ENCODE results near the gene SLC2A5. TPM values are rescaled to one million over a fixed set of nuclear protein-coding genes. Genes with fewer than 3 reads are reported as not detected.

SLC2A5 gene
- total RNA-seq, 1 donor, result 2.2 TPM

GRCh38 chr1:9065213-9065751 is 4.2 kb downstream of the SLC2A5 start:
- H3K4me3 ChIP-seq (ENCODE audit: low read depth, low read length), result no peak overlapping the region
- TF ChIP-seq, protein P1, sequence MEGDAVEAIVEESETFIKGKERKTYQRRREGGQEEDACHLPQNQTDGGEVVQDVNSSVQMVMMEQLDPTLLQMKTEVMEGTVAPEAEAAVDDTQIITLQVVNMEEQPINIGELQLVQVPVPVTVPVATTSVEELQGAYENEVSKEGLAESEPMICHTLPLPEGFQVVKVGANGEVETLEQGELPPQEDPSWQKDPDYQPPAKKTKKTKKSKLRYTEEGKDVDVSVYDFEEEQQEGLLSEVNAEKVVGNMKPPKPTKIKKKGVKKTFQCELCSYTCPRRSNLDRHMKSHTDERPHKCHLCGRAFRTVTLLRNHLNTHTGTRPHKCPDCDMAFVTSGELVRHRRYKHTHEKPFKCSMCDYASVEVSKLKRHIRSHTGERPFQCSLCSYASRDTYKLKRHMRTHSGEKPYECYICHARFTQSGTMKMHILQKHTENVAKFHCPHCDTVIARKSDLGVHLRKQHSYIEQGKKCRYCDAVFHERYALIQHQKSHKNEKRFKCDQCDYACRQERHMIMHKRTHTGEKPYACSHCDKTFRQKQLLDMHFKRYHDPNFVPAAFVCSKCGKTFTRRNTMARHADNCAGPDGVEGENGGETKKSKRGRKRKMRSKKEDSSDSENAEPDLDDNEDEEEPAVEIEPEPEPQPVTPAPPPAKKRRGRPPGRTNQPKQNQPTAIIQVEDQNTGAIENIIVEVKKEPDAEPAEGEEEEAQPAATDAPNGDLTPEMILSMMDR (IDR thresholded peaks at IDR 0.05; ENCODE audit: insufficient read depth, low read depth, low read length), result no peak
- DNase-seq (ENCODE audit: low read depth), result no peak

GRCh38 chr1:9062846-9063245 is 6.6 kb downstream of the SLC2A5 start:
- no peak overlapping the region for H3K4me3 ChIP-seq (ENCODE audit: low read depth, low read length)
- TF ChIP-seq, protein P1 (IDR thresholded peaks at IDR 0.05; ENCODE audit: insufficient read depth, low read depth, low read length), result no peak
- DNase-seq (ENCODE audit: low read depth), result no peak

GRCh38 chr1:9062021-9062471 is 7.4 kb downstream of the SLC2A5 start:
- DNase-seq (ENCODE audit: low read depth), result no peak
- no peak overlapping the region for H3K4me3 ChIP-seq (ENCODE audit: low read depth, low read length)
- TF ChIP-seq, protein P1 (IDR thresholded peaks at IDR 0.05; ENCODE audit: insufficient read depth, low read depth, low read length), result no peak

GRCh38 chr1:9061252-9061960 is 8.0 kb downstream of the SLC2A5 start:
- TF ChIP-seq, protein P1 (IDR thresholded peaks at IDR 0.05; ENCODE audit: insufficient read depth, low read depth, low read length), result no peak
- no peak for DNase-seq (ENCODE audit: low read depth)

GRCh38 chr1:9059891-9060744 is 9.3 kb downstream of the SLC2A5 start:
- TF ChIP-seq, protein P1 (IDR thresholded peaks at IDR 0.05; ENCODE audit: insufficient read depth, low read depth, low read length), result no peak
- H3K4me3 ChIP-seq (ENCODE audit: low read depth, low read length), result no peak overlapping the region
- DNase-seq (ENCODE audit: low read depth), result no peak

More at GRCh38 chr1:9061252-9061960, 8.0 kb downstream of the SLC2A5 start:
- H3K4me3 ChIP-seq (ENCODE audit: low read depth, low read length), result no peak overlapping the region

DNA sequence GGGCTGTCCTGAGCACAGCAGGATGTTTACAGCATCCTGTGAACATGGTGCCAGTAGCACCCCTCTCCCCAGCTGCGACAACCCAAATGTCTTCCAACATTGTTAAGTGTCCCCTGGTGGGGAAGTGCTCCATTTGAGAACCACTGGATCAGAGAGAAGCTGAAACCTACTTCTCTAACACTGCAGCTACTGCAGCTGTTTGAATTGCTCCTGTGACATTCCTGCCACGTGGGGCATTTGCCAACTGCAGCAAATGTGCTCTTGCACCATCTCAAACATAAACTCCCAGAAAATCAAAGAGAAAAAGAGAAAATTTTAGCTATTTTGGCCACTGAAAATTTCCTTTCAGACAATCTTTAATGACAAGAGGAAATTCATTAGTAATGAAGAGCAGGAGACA is 11.0 kb downstream of the SLC2A5 start:
- DNase-seq (ENCODE audit: low read depth), result peak; percentile 39

More for the DNA sequence above, 11.0 kb downstream of the SLC2A5 start:
- H3K4me3 ChIP-seq (ENCODE audit: low read depth, low read length), result no peak overlapping the region
- TF ChIP-seq, protein P1 (IDR thresholded peaks at IDR 0.05; ENCODE audit: insufficient read depth, low read depth, low read length), result peak; percentile 46
